NCI-H2107 treated with DMSO at 0.1 percent for 48 hours (cell line): ENCODE data around the gene SEPTIN3.
A peak's percentile ranks its signal among the peaks of the same experiment; 100 is the strongest.

Experiments
- DNase-seq: peaks from one replicate; lab custom pipeline; 2025; ENCODE audit not compliant: unreplicated experiment; lab: John Stamatoyannopoulos, UW

SEPTIN3 gene

GRCh38 chr22:41969110-41969646, at the start of gene SEPTIN3:
TSS of gene SEPTIN3 (plus strand) at chr22:41969443. CDS start at chr22:41971493, 2,050 bp downstream.
- no peak for DNase-seq

GRCh38 chr22:41920271-41920976, 48.8 kb upstream of the SEPTIN3 start:
- DNase-seq: no peak

- no peak for DNase-seq
Measured at GRCh38 chr22:41922328-41922727, 46.9 kb upstream of the SEPTIN3 start.

GRCh38 chr22:41922940-41923594, 46.2 kb upstream of the SEPTIN3 start:
- no peak for DNase-seq

GRCh38 chr22:41923595-41924276, 45.5 kb upstream of the SEPTIN3 start:
- DNase-seq: no peak

- DNase-seq: no peak
Measured at GRCh38 chr22:41925783-41926460, 43.3 kb upstream of the SEPTIN3 start.

- DNase-seq: no peak
Measured at GRCh38 chr22:41927813-41928212, 41.4 kb upstream of the SEPTIN3 start.

GRCh38 chr22:41928593-41929417, 40.4 kb upstream of the SEPTIN3 start:
- DNase-seq: no peak

GRCh38 chr22:41929418-41929810, 39.8 kb upstream of the SEPTIN3 start:
- DNase-seq: peak; percentile 57

- DNase-seq: peak; percentile 23
Measured at GRCh38 chr22:41931701-41932269, 37.5 kb upstream of the SEPTIN3 start.

- DNase-seq: no peak
Measured at GRCh38 chr22:41932353-41932752, 36.9 kb upstream of the SEPTIN3 start.

GRCh38 chr22:41933411-41934177, 35.6 kb upstream of the SEPTIN3 start:
- DNase-seq: no peak

- no peak for DNase-seq
Measured at GRCh38 chr22:41934284-41935014, 34.8 kb upstream of the SEPTIN3 start.

- DNase-seq: no peak
Measured at GRCh38 chr22:41935015-41935351, 34.3 kb upstream of the SEPTIN3 start.

GRCh38 chr22:41935509-41935908, 33.7 kb upstream of the SEPTIN3 start:
- no peak for DNase-seq

GRCh38 chr22:41936894-41937169, 32.4 kb upstream of the SEPTIN3 start:
- DNase-seq: no peak

GRCh38 chr22:41939981-41940831, 29.0 kb upstream of the SEPTIN3 start:
- DNase-seq: peak; percentile 42
